Heart left ventricle (tissue), 13 donors: ENCODE results near the gene TTLL1.

Experiments used
- POLR2A ChIP-seq, 2 donors: fragments of 450-650 bp; IDR thresholded peaks; one replicate each; pipeline ENCODE4 v1.6.1; 2017; ENCODE audit warnings: antibody characterized with exemption in 2 of 2, mild to moderate bottlenecking in 2 of 2, moderate library complexity in 2 of 2
- TF ChIP-seq, protein P1 (sequence below), 12 donors: fragments of 200-600 bp; sonication (generic) in 4 of 12; IDR thresholded peaks; one replicate each; pipeline versions ENCODE4 v1.5.0 to v1.8.0; 2018 to 2022; ENCODE audit warnings: antibody characterized with exemption in 12 of 12, mild to moderate bottlenecking in 5 of 12
- donor health status: ischemic (EF 13 %, LVEDD 7.1; RV severe dilation, severe dysfunction).
- donor health status: DM: no; HTN: yes; CAD: no.
- donor health status: DM: no; HTN: no; CAD: no.
- donor health status: ischemic (EF 25% LVEDD 6.9; RV normal size, moderate dysfunction).
- donor health status: ischemic (EF 25% LVEDD 5.7; RV mildly dilated, moderate dysfunction).
- donor health status: ischemic (EF 35%, LVEDD 5.7; RV mildly dilated, moderate dysfunction).
- donor health status: nonischemic (EF 11% LVEDD 7.7; RV severe dilation, severe dysfunction).
- donor health status: DM: yes; HTN: yes; CAD: no.
- donor health status: PGD.
- donor health status: ischemic (EF 29% LVEDD 5.4; RV normal size, mild dysfunction).
- donor health status: nonischemic (EF 23%, LVEDD 6.1; RV moderate dilation, normal function).

DNA sequence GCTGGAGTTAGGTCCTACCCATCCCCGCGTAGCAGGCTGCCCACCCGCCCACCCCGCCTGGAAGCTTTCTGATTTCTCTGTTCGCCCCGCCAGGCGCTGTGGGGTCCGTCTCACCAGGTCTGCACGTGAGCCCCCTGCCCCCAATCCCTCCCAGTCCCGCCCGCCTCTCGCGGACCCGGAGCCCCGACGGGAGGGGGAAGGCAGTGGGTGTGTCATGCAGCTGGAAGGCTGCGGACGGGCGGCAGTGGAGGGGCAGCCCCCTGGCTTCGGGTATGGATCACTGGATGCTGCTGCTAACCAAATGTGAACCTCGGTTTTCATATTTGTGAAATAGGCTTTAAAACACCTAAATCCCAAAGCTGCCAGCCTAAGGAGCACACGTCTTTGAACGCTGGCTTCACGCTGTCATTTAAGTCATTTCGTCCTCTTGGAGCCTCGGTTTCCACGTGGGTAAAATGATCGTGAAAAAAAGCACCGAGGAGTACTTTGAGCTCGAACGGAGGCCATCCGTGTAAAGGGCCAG lies 20.8 kb upstream of the TTLL1 start:
- TF ChIP-seq, protein P1, sequence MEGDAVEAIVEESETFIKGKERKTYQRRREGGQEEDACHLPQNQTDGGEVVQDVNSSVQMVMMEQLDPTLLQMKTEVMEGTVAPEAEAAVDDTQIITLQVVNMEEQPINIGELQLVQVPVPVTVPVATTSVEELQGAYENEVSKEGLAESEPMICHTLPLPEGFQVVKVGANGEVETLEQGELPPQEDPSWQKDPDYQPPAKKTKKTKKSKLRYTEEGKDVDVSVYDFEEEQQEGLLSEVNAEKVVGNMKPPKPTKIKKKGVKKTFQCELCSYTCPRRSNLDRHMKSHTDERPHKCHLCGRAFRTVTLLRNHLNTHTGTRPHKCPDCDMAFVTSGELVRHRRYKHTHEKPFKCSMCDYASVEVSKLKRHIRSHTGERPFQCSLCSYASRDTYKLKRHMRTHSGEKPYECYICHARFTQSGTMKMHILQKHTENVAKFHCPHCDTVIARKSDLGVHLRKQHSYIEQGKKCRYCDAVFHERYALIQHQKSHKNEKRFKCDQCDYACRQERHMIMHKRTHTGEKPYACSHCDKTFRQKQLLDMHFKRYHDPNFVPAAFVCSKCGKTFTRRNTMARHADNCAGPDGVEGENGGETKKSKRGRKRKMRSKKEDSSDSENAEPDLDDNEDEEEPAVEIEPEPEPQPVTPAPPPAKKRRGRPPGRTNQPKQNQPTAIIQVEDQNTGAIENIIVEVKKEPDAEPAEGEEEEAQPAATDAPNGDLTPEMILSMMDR (IDR thresholded peaks at IDR 0.05) = no peak
- TF ChIP-seq POLR2A (IDR thresholded peaks at IDR 0.05) = no peak
